GM21825 (cell line): ENCODE results near the gene ANKLE1.
"Not testable (repeated sequence)": the region's sequence is repeated elsewhere in the genome, so short reads cannot be mapped to it uniquely, and the experiment has no call there.

Experiments
- ATAC-seq: cut with Tn5 transposase; IDR thresholded peaks from one replicate; pipeline ENCODE4 v1.9.1; 2021; ENCODE audit warnings: mild to moderate bottlenecking, moderate library complexity; ENCODE audit not compliant: unreplicated experiment

The ANKLE1 gene

DNA sequence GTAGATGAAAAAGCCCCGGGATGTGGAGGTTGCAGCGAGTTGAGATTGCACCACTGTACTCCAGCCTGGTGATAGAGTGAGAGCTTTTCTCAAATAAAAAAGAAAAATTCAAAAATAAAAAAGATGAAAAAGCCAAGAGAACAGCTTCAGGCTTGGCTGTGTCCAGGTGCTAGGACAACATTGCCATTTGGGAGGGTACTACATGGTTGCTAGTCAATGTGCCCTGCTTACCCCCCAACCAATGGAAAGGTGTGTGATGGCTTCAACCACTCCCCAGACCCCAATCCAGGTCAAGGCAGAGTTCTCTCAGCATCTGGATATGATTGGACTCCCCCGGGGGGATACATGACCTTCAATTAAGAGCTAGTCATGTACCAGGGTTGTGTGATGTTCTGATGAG lies 2.3 kb upstream of the ANKLE1 start:
- ATAC-seq: no peak

GRCh38 chr19:17282488-17283125 lies 906 bp downstream of the ANKLE1 start:
- peak; percentile 47 for ATAC-seq

DNA sequence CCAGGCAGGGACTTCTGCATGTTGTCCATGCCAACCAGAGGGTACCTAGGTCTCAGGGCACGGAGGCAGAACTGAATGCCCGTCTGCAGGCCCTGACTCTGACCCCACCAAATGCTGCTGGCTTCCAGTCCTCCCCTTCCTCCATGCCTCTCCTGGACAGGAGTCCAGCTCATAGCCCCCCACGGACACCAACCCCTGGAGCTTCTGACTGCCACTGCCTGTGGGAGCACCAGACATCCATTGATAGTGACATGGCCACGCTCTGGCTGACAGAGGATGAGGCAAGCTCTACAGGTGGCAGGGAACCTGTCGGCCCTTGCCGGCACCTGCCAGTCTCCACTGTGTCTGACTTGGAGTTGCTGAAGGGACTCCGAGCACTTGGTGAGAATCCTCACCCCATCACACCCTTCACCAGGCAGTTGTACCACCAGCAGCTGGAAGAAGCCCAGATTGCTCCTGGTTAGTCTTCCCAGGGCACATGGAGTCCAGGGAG lies 1.8 kb downstream of the ANKLE1 start:
- no peak for ATAC-seq

DNA sequence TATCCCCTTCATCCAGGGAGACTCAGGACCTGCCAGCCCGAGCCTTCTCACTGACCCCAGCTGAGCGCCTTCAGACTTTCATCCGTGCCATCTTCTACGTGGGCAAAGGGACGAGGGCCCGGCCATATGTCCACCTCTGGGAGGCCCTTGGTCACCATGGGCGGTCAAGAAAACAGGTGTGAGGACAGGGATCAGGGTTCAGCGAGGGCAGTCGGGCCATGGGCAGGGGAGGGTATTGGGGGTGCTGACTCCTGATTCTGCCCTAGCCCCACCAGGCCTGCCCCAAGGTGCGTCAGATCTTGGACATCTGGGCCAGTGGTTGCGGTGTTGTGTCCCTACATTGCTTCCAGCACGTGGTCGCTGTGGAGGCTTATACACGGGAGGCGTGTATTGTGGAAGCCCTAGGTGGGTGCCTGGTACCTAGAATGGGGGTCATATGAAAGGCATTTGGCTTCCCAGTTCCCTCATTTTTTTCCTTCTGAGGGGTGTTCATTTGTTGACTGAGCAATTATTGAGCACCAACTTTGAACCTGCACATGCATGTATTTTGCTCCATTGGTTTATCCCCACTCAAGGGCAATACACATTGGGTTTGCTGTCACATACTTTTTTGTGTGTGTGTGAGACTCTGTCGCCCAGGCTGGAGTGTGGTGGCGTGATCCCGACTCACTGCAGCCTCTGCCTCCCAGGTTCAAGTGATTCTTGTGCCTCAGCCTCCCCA lies 3.9 kb downstream of the ANKLE1 start:
- ATAC-seq: no peak

DNA sequence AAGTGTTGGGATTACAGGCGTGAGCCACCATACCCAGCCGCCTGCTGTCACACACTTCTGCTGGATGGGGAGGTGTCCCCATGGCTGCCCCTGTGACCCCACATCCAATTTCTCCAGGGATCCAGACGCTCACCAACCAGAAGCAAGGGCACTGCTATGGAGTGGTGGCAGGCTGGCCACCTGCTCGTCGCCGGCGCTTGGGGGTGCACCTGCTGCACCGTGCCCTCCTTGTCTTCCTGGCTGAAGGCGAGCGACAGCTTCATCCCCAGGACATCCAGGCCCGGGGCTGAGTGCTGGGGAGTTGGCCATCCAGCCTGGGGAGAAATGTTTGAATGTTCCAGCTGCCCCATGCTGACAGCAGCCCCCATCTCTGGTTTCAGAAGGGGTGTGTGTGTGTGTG lies 4.6 kb downstream of the ANKLE1 start:
- no peak for ATAC-seq

GRCh38 chr19:17286752-17287151 lies 5.1 kb downstream of the ANKLE1 start:
- ATAC-seq: no peak

GRCh38 chr19:17289489-17289888 lies 7.8 kb downstream of the ANKLE1 start:
- no peak for ATAC-seq

DNA sequence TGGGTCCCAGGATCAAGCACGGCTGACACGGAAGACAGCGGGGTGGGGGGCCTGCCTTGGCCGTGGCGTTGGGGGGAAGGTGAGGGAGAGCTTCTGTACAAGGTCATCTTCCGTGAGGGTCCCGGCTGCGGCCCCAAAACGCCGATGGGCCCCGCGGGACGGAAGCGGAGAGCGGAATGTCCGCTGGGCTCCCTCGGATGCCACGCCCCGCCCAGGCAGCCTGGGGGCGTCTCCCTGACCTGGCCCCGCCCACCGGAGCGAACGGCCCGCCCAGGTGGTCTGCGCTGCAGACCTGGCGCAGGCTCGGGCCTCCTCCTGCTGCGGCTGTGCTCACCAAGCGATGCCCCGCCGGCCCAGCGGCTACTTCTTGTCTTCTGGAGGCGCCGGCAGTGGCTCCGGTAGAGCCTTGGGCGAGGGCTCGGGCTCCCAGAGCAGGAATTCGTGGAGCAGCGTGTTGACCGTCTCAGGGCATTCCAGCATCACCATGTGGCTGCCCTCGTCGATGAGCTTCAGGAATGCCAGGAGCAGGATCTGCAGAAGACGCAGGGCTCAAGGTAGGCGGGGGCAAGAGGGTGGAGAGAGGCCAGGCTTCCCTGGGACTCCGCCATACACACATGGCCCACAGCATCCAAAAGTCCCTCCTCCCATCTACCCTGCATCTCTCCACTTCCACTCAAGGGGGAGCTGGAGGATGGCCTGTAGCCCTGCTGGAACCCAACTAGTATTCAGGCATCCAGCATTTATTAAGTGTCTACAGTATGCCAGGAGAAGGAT lies 10.8 kb downstream of the ANKLE1 start:
- peak; percentile 66 for ATAC-seq

DNA sequence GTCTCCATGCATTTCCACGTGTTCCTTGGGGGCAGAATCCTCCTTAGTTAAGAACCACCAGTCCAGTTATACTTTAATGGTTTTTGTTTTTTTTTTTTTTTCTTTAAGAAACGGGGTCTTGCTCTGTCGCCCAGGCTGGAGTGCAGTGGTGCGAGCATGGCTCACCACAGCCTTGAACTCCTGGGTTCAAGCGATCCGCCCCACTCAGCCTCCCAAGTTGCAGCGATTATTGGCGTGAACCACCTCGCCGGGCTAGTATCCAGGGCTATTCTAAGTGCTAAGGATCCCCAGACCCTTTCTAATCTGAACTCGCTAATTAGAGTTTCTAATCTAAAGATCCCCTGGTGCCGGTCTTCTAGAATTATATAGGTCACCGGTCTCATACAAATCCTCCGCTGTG lies 11.9 kb downstream of the ANKLE1 start:
- no peak for ATAC-seq

DNA sequence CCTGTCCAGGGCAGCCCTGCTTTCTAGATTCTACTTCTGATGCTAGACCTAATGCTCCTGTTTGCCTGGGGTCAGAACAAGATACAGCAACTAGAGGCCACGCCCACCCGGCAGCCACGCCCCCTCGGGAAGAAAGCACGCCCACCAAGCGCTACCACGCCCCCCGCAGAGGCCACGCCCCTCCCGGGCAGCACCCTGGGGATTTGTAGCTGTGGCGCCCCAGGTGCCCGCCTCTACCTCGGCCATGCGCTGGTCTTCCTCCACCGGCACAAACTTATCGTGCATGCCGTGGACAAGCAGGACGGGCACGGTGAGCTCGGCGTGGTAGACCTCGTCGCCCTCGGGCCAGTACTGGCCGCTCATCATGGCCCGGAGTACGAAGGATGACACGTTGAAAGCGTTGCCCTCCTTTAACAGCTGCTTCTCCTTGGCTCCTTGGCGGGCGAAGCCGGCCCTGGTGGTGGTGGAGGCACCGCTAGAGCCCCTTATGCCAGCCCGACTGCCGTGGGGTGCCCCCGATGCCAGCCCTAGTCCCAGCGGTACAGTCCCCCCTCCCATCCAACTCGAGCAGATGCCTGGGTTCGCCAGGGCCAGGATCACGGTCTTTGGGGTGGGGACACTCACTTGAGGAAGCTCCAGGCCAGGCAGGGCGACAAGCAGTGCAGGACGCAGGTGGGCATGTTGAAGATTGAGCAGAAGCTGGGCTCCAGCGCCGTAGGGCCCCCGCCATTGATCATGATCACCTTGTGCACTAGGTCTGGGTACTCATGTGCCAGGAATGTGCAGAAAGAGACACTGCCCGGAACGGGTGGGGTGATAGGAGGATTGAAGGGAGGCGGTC lies 12.6 kb downstream of the ANKLE1 start:
- ATAC-seq: no peak

DNA sequence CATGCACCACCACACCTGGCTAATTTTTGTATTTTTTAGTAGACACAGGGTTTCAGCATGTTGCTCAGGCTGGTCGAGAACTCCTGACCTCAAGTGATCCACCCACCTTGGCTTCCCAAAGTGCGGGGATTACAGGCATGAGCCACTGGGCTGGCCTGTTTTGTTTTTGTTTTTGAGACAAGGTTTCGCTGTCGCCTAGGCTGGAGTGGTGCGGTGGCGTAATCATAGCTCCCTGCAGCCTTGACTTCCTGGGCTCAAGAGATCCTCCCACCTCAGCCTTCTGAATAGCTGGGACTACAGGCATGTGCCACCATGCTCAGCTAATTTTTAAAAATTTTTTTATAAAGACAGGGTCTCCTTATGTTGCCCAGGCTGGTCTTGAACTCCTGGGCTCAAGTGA lies 13.8 kb downstream of the ANKLE1 start:
- not testable (repeated sequence) for ATAC-seq

DNA sequence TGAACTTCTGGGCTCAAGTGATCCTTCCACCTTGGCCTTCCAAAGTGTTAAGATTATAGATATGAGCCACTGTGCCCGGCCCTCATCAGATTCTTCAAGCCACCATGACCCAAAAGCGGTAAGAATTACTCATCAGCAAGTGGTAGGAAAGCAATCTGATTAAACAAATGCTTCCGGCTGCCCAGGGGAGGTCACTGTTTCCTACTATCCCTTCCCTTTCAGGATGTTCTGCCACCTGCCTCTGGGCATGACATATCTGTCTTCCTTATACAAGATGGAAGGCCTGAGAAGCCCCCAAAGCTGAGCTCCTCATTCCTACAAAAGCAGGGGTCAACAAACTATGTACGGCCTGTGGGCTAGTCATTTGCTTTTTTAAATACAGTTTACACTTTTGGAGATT lies 14.6 kb downstream of the ANKLE1 start:
- ATAC-seq: no peak

- no peak for ATAC-seq
Observed at GRCh38 chr19:17296976-17297375, 15.3 kb downstream of the ANKLE1 start.

DNA sequence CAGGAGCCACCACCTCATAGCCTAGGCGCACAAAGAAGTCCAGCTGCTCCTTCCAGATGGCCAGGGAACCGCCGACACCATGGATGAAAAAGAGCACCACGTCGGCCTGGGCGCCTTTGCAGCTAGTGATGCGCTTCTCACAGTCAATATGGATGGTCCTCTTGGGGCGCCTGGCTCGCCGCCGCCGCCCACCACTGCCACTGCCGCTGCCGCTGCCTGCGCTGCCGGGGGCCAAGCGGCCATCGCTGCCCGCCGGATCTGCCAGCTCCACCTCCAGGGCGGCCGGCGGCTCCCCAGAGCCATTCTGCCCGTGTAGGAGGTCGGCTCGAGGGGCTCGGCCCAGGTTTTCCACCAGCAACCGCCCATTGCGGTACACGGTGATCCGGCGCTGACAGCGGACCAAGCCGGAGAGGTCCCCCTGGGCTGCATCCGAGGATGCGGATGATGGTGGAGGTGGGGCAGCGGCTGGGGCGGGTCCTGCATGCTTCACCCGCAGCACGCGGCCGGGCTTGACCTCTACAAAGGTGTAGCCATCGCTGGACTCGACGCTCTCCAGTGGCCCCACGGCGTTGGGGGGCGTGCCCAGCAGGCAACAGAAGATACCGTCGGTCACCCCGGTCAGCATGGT lies 19.4 kb downstream of the ANKLE1 start:
- ATAC-seq: no peak

GRCh38 chr19:17302391-17303166 lies 20.9 kb downstream of the ANKLE1 start:
- ATAC-seq: no peak

DNA sequence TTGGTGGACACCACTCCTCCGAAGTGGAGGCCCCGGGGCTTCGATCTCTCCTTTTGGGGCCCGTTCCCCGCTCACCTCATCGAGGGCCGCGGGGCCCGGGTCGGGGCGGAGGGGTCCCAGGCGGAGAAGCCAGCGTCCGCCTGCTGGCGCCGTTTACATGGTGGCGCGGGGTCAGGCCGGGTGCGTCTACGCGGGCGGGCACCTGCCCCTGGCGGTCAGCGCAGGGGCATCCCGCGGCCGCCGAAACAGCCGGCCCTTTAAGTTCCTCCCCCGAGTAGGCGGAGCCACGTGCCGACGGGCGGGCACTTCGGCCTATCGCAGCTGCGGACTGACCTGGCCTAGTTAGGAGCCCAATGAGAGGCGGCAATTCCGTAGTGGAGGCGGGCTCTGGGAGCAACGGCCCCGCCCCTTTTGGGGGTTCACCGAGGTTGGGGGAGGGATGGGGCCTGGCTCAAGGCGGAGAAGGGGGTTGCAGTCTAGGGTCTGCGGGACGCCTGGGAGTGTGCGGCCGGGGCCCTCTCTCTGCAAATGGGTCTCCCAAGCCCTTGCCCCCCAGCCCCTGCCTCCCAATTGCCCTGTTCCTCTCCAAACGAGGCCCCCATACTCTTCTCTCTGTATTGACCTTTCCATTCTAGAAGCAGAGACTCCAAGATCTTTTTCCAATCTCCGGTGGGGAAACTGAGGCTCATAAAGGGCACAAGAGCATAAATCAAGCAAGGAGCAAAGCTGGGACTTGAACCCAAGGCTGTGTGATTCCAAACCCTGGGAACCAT lies 21.7 kb downstream of the ANKLE1 start, which contains the start of gene ABHD8:
ABHD8 (minus strand) TSS at position 259 of the 773 bp plus-strand sequence. CDS start 1,809 bp downstream, outside the sequence.
- peak; percentile 47 for ATAC-seq

DNA sequence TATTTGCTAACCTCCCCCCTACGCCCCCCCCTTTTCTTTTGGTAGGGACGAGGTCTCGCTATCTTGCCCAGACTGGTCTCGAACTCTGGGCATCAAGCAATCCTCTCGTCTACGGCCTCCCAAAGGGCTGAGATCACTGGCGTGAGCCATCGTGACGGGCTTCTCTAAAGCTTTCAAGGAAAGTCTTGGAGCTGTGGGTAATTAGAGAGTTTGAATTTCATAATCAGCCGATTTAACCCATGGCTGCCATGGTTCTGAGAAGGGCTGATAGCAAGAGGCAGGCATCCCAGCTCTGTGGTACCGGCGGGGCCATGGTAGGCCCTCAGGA lies 22.2 kb downstream of the ANKLE1 start:
- ATAC-seq: no peak

- no peak for ATAC-seq
Observed at GRCh38 chr19:17304386-17305215, 22.9 kb downstream of the ANKLE1 start.
